Measurements from ENCODE around the gene PDE6C. TPM values are rescaled to one million over a fixed set of nuclear protein-coding genes. Genes with fewer than 3 reads are reported as not detected.

Gene PDE6C
- total RNA-seq, 3 donors from 2014 or later = not detected

DNA sequence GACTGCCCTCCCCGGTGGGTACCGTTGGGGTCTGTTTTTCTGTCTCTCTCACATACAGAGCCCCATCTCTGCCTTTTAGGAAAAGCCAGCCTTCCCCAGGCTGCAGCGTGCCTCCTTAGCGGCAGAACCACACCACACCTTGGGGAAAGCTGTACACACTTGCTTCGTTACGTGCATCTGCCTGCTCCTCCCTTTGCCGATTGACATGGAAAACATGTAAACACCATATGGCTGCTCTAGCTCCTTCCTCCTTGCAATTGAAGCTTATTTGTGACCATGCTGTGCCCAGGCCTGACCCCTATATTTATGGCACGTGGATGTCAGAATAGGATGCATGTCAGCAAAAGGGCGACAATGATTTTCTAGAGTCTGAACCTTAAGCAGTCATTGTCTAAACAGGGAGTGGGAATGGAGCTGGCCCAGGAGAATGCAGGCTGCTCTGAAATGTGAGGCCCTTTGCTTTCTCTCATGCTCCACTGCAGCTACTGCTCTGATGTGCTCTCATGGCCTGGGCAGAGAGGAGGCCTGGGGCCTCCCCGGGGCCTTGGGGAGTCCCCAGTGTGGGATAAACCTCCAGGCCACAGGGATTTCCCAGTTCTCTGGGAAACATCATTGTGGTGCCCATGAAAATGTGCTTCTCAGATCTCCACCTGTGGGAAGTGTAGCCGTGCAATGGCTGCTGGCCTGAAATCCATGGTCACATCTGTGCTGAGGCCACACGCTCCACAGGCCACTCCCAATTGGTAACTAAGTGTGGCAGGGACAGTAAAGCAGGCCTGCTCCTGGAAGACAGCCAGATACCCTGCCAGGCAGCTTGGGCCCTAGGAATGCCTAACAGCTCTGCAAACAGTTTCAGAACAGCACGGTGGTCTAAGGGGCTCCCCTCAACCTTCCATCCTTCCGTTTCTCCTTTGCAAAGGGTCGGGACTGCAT, 18.6 kb downstream of the PDE6C start:
- H3K4me1 Mint-ChIP-seq (ENCODE audit: low read depth) = no peaks in the 10 kb centered on the region
- no peak for ATAC-seq
- DNase-seq = no peak
- no peaks in the 10 kb centered on the region for H3K36me3 Mint-ChIP-seq (ENCODE audit: insufficient read depth)
- peaks cover 10% of the 10 kb centered on the region for H3K27me3 Mint-ChIP-seq (ENCODE audit: low read depth)
- H3K9me3 Mint-ChIP-seq = no peaks in the 10 kb centered on the region
- H3K4me3 Mint-ChIP-seq = no peak overlapping the region

DNA sequence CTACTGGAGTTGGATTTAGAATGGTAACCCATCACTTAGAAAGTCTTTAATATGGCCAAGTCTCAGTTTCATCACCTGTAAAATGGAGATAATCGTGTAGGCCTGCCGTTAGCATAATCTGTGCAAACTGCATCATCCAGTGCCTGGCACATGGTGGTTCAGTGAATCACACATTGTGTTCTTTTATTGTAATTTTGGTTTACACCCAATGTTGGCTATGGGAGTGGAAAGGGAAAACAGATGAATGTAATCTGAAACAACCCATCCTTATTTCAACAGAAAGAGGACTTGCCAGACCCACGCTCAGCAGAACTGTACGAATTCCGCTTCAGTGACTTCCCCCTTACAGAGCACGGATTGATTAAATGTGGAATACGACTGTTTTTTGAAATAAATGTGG, 27.5 kb downstream of the PDE6C start:
- no peak overlapping the region for H3K4me3 Mint-ChIP-seq
- DNase-seq = no peak
- H3K9me3 Mint-ChIP-seq = no peaks in the 10 kb centered on the region
- peaks cover 22% of the 10 kb centered on the region for H3K27me3 Mint-ChIP-seq (ENCODE audit: low read depth)
- no peaks in the 10 kb centered on the region for H3K36me3 Mint-ChIP-seq (ENCODE audit: insufficient read depth)
- H3K4me1 Mint-ChIP-seq (ENCODE audit: low read depth) = no peaks in the 10 kb centered on the region
- no peak for ATAC-seq

DNA sequence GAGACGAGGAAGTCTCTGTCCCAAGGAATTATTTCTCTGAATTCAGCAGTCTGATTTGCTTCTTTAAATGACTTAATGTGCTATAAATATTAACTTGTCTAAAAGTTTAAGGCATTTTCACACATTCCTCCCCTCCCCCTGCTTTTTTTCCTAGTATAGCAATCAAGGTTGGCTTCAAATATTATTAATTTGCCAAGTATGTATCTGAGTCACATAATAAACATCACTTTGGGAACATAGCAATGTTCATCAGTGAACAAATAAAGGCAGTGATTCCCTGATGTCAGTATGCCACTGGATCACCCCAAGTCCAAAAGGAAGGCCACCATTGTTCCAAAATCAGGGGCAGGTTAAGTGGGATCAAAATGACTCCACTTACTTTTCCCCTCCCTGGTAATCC, 40.5 kb downstream of the PDE6C start:
- Mint-ChIP-seq H3K36me3 (ENCODE audit: insufficient read depth) (no peaks in the 10 kb centered on the region), H3K27me3 (ENCODE audit: low read depth) (peaks cover 1% of the 10 kb centered on the region), H3K4me3 (no peak overlapping the region), H3K4me1 (ENCODE audit: low read depth) (no peaks in the 10 kb centered on the region), H3K9me3 (peaks cover 4% of the 10 kb centered on the region)
- ATAC-seq = no peak
- no peak for DNase-seq

DNA sequence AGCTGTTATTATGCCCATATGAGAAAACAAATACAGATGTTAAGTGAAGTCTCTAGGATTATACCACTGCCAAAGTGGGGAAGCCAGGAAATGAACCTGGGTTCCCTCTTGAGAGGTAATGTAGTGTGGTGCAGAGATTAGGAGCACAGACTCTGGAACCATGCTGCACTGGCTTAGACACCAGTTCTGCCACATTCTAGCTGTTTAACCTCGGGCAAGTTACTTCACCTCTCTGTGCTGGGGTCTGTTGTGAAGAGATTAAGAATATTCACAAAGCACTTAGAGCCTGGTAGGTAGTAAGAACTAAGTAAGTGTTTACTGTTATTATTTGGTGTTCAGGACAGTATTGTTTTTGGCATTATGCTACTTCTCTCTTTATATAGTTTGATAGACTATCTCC, 41.9 kb downstream of the PDE6C start:
- H3K36me3 Mint-ChIP-seq (ENCODE audit: insufficient read depth) = peaks cover 2% of the 10 kb centered on the region
- peaks cover 4% of the 10 kb centered on the region for H3K9me3 Mint-ChIP-seq
- H3K27me3 Mint-ChIP-seq (ENCODE audit: low read depth) = peaks cover 1% of the 10 kb centered on the region
- H3K4me3 Mint-ChIP-seq = no peak overlapping the region
- no peaks in the 10 kb centered on the region for H3K4me1 Mint-ChIP-seq (ENCODE audit: low read depth)
- DNase-seq (no peak), ATAC-seq (no peak)

DNA sequence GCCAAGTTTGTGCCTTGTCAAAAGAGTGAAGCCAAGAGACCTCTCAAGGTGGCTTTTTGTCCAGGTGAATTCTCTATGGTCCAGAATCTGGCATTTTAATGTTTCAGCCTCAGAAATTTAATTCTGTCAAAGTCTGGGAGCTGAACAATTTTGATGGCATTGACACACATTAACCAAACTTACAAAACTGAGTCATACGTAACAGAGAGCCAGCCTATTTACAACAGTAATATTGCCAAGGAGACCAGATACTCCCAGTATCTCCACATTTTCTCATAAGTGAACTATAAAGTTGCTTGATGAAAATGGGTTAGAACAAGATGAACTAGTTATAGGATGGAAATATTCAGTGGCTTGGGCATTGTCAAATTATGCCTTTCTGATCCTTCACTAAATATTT, 43.8 kb downstream of the PDE6C start:
- H3K4me3 Mint-ChIP-seq = no peak overlapping the region
- H3K4me1 Mint-ChIP-seq (ENCODE audit: low read depth) = no peaks in the 10 kb centered on the region
- ATAC-seq (no peak), DNase-seq (no peak)
- H3K9me3 Mint-ChIP-seq = peaks cover 2% of the 10 kb centered on the region
- H3K36me3 Mint-ChIP-seq (ENCODE audit: insufficient read depth) = peaks cover 16% of the 10 kb centered on the region
- H3K27me3 Mint-ChIP-seq (ENCODE audit: low read depth) = peaks cover 1% of the 10 kb centered on the region

DNA sequence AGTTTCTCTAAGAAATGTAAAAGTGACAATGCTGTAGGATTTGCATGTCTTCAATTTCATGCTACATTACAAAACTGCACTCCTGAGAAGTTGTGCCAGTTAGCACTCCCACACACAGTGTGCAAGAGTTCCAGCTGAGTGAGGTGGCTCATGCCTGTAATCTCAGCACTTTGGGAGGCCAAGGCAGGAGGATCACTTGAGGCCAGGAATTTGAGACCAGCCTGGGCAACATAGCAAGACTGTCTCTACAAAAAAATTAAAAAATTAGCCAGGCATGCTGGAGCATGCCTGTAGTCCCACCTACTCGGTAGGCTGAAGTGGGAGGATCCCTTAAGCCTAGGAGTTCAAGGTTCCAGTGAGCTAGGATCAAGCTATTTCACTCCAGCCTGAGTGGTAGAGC, 45.4 kb downstream of the PDE6C start:
- peaks cover 1% of the 10 kb centered on the region for H3K27me3 Mint-ChIP-seq (ENCODE audit: low read depth)
- no peaks in the 10 kb centered on the region for H3K9me3 Mint-ChIP-seq
- H3K4me1 Mint-ChIP-seq (ENCODE audit: low read depth) = no peaks in the 10 kb centered on the region
- H3K4me3 Mint-ChIP-seq = no peak overlapping the region
- no peak for DNase-seq
- H3K36me3 Mint-ChIP-seq (ENCODE audit: insufficient read depth) = peaks cover 25% of the 10 kb centered on the region
- ATAC-seq = no peak

DNA sequence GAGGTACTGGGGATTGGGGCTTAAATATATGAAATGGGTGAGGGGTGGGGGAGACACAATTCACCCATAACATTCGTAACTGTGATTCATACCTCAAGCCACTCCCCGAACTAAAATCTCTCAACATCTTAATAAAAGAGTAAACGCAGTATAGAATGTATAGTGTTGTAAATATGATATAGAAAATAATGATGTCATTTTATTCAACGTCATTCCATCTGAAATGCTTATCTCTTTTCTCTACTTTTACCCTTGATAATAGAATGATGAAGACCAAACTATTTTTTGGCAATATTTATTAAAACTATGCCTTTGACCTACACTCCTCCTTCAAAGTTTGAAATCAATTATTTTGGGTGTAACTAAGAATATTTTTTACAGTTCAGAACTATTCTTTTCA, 53.7 kb downstream of the PDE6C start:
- Mint-ChIP-seq H3K27me3 (ENCODE audit: low read depth) (no peaks in the 10 kb centered on the region), H3K36me3 (ENCODE audit: insufficient read depth) (peaks cover 34% of the 10 kb centered on the region), H3K4me3 (no peak overlapping the region)

DNA sequence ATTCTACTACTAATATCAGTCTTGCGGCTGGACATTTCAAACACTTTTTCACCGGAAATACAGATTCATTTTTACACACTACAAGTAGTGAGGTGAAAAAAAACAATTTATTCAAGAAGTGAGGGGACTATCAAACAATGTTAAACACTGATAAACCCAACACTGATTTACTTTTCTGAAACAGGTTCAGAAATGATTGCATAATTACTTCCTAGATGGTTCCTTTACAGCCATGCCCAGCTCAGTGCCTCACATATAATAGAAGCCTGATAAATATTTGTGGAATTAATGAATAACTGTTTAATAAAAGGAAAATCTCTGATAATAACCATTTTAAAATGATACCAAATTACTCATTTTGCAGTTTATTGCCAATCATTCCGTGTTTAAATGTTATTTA, 55.5 kb downstream of the PDE6C start:
- no peak for DNase-seq
- no peaks in the 10 kb centered on the region for H3K9me3 Mint-ChIP-seq
- H3K4me1 Mint-ChIP-seq (ENCODE audit: low read depth) = no peaks in the 10 kb centered on the region
- H3K27me3 Mint-ChIP-seq (ENCODE audit: low read depth) = no peaks in the 10 kb centered on the region
- H3K4me3 Mint-ChIP-seq = no peak overlapping the region
- no peak for ATAC-seq
- peaks cover 25% of the 10 kb centered on the region for H3K36me3 Mint-ChIP-seq (ENCODE audit: insufficient read depth)

More for the DNA sequence above, 53.7 kb downstream of the PDE6C start:
- Mint-ChIP-seq H3K9me3 (no peaks in the 10 kb centered on the region), H3K4me1 (ENCODE audit: low read depth) (no peaks in the 10 kb centered on the region)
- no peak for DNase-seq
- ATAC-seq = no peak

DNA sequence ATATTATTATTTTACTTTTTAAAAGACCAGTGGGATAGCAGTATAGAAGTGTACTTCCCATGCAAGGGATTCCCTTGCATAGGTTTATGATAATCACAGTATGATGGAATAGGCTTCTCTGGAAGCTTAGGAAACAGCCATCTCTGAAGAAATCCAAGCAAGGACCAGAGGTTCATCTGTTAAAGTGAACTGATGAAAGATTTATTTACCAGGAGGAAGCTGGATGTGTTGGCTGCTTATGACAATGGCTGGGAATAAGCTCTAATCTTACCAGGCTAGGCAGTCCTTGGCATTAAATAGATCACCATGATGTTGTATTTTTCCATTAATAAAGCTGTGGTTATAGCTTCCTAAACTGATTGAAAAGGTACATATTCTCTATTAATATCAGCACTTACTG, 58.0 kb downstream of the PDE6C start:
- Mint-ChIP-seq H3K4me3 (no peak overlapping the region), H3K4me1 (ENCODE audit: low read depth) (no peaks in the 10 kb centered on the region), H3K9me3 (no peaks in the 10 kb centered on the region), H3K27me3 (ENCODE audit: low read depth) (no peaks in the 10 kb centered on the region), H3K36me3 (ENCODE audit: insufficient read depth) (peaks cover 31% of the 10 kb centered on the region)
- DNase-seq (no peak), ATAC-seq (no peak)

DNA sequence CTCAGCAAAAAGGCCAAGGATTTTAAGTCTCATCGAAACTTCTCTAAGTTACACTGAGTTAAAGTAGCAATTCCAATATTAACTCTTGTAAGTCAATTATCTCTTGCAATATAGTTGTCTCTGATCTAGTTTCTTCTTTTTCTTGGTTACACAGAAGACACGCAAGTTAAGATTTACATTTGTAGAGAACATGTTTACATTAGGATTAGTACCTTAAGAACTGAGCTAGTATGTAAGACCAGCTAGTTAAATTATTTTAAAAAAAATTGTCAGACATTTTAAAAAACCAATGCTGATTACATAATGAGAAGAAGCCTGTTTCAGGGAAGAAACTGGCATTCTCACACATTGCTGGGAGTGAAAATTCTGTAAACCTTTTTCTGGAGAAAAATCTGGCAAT, 58.7 kb downstream of the PDE6C start:
- ATAC-seq (no peak), DNase-seq (no peak)
- Mint-ChIP-seq H3K4me3 (no peak overlapping the region), H3K36me3 (ENCODE audit: insufficient read depth) (peaks cover 31% of the 10 kb centered on the region), H3K9me3 (no peaks in the 10 kb centered on the region), H3K27me3 (ENCODE audit: low read depth) (no peaks in the 10 kb centered on the region), H3K4me1 (ENCODE audit: low read depth) (no peaks in the 10 kb centered on the region)

DNA sequence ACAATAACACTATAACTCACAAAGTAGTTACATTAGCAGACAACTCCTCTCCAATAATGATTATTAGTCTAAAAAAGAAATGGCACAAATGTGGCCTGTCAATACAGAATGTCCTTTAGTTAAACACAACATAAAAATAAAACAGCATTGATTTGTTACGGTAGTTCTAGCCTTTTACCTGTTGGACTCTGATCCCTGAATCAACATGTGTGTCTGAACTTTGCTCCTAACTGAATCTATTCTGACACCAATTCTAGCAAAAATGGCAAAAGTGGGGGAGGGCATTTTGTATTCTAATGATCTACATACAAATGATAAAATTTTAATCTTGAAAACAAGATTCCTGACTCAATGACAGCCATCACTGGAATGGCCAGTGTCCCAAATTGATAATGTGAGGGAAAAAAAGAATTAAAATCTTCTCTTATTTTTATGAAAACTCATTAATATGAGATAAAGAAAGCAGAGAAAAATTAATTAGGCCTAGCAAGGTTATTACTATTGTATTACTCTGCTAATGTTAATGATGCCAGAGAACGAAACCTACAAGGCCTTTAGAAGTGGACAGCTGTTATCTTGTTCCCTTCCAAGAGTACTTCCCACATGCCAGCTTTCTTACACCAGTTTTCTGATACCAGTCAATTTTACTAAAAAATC, 59.8 kb downstream of the PDE6C start:
- H3K4me1 Mint-ChIP-seq (ENCODE audit: low read depth) = no peaks in the 10 kb centered on the region
- no peaks in the 10 kb centered on the region for H3K9me3 Mint-ChIP-seq
- ATAC-seq (no peak), DNase-seq (no peak)
- H3K4me3 Mint-ChIP-seq = no peak overlapping the region
- H3K27me3 Mint-ChIP-seq (ENCODE audit: low read depth) = no peaks in the 10 kb centered on the region
- H3K36me3 Mint-ChIP-seq (ENCODE audit: insufficient read depth) = peaks cover 34% of the 10 kb centered on the region

DNA sequence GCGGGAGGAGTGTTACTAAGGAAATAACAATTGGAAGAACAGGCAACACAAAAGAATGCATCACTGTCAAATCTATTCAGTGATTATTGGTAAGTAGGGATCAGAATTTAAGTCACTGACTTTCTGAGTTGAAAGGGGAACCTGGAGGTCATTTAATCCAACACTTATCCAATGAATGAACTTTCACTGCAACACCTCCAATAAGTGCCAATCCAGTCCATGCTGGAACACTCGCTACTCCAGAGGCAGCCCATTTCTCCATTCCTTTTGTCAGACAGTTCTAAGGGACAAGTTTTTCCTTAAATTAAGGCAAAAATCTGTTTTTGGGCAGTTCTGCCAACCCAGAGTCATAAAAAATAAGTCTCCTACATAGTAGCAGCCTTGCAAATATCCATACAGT, 60.6 kb downstream of the PDE6C start:
- H3K4me3 Mint-ChIP-seq = no peak overlapping the region
- no peak for DNase-seq
- H3K36me3 Mint-ChIP-seq (ENCODE audit: insufficient read depth) = peaks cover 34% of the 10 kb centered on the region
- no peaks in the 10 kb centered on the region for H3K4me1 Mint-ChIP-seq (ENCODE audit: low read depth)
- no peaks in the 10 kb centered on the region for H3K9me3 Mint-ChIP-seq
- no peak for ATAC-seq
- no peaks in the 10 kb centered on the region for H3K27me3 Mint-ChIP-seq (ENCODE audit: low read depth)

DNA sequence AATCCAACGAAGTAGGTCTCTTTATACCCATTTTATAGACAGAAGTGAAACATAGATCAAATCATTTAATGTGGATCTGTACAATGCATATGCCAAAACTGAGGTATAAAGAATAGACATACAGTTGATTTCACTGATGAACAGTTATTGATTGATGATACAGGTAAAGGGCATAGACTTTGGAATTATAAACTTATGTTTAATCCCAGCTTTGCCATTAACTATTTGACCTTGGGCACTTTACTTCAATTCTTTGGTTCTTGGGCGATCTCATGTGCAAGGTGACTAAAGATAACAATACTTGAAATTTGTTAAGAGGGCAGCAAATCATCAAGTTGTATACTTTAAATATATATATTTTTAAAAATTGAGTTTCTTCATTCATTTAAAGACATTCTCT, 61.5 kb downstream of the PDE6C start:
- DNase-seq (no peak), ATAC-seq (no peak)
- no peaks in the 10 kb centered on the region for H3K4me1 Mint-ChIP-seq (ENCODE audit: low read depth)
- H3K4me3 Mint-ChIP-seq = no peak overlapping the region
- H3K27me3 Mint-ChIP-seq (ENCODE audit: low read depth) = no peaks in the 10 kb centered on the region
- H3K9me3 Mint-ChIP-seq = no peaks in the 10 kb centered on the region
- H3K36me3 Mint-ChIP-seq (ENCODE audit: insufficient read depth) = peaks cover 30% of the 10 kb centered on the region

DNA sequence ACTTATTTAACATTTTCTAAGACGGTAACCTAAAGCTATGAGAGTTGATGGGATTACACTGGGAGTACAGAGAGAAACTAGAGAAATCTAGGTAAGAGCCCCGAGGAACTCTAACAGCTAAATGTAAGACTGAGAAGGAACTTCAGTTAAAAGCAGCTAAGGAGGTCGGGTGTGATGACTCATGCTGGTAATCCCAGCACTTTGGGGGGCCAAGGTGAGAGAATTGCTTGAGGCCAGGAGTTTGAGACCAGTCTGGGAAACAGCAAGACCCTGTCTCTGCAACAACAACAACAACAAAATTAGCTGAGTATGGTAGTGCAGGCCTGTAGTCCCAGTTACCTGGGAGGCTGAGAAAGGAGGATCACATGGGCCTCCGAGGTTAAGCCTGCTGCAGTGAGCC, 66.0 kb downstream of the PDE6C start:
- no peak for DNase-seq
- H3K4me1 Mint-ChIP-seq (ENCODE audit: low read depth) = no peaks in the 10 kb centered on the region
- no peak for ATAC-seq
- peaks cover 18% of the 10 kb centered on the region for H3K36me3 Mint-ChIP-seq (ENCODE audit: insufficient read depth)
- H3K27me3 Mint-ChIP-seq (ENCODE audit: low read depth) = no peaks in the 10 kb centered on the region
- H3K4me3 Mint-ChIP-seq = no peak overlapping the region
- no peaks in the 10 kb centered on the region for H3K9me3 Mint-ChIP-seq
